Effector memory CD8-positive, alpha-beta T cell (primary cell): ENCODE results near the gene MRAP2.
"Not testable (repeated sequence)": the region's sequence is repeated elsewhere in the genome, so short reads cannot be mapped to it uniquely, and the experiment has no call there.

Experiments used
- ATAC-seq: fragments of 150-1000 bp; cut with Tn5 transposase; replicated peaks from 2 replicates; pipeline ENCODE4 v1.10.0; 2021; ENCODE audit warnings: mild to moderate bottlenecking, moderate library complexity
- DNase-seq, 3 experiments: peaks; one replicate each; pipeline ENCODE4 v3.0.0; 2021
- H3K27ac Mint-ChIP-seq, 2 donors: one replicate each; pipeline ENCODE4 v1.8.0; 2022; ENCODE audit warnings: mild to moderate bottlenecking in 2 of 2, mixed read lengths in 2 of 2, moderate library complexity in 2 of 2
- H3K27me3 Mint-ChIP-seq, 2 donors: one replicate each; pipeline ENCODE4 v1.8.0; 2022; ENCODE audit warnings: mixed read lengths in 2 of 2
- H3K36me3 Mint-ChIP-seq: one replicate; pipeline ENCODE4 v1.8.0; 2022; ENCODE audit warnings: mild to moderate bottlenecking, moderate library complexity, mixed read lengths; ENCODE audit not compliant: insufficient read depth
- H3K4me1 Mint-ChIP-seq, 2 donors: one replicate each; pipeline ENCODE4 v1.8.0; 2022; ENCODE audit warnings: low read depth in 2 of 2, mixed read lengths in 2 of 2
- H3K4me3 Mint-ChIP-seq, 2 donors: one replicate each; pipeline ENCODE4 v1.8.0; 2022; ENCODE audit warnings: mild to moderate bottlenecking in 2 of 2, mixed read lengths in 2 of 2, moderate library complexity in 2 of 2
- H3K9me3 Mint-ChIP-seq, 2 donors: one replicate each; pipeline ENCODE4 v1.8.0; 2022; ENCODE audit warnings: mixed read lengths in 2 of 2

The MRAP2 gene

GRCh38 chr6:84068873-84069272, 35.3 kb downstream of the MRAP2 start:
- H3K36me3 Mint-ChIP-seq, H3K27ac Mint-ChIP-seq, ATAC-seq, DNase-seq, H3K4me1 Mint-ChIP-seq, H3K4me3 Mint-ChIP-seq: not testable (repeated sequence)
- H3K9me3 Mint-ChIP-seq: peaks cover 0 to 16% of the 10 kb centered on the region in 2 donors
- H3K27me3 Mint-ChIP-seq: peaks cover 8 to 33% of the 10 kb centered on the region in 2 donors

GRCh38 chr6:84072442-84072997, 38.9 kb downstream of the MRAP2 start:
- Mint-ChIP-seq H3K4me3 (no peak overlapping the region), H3K27ac (no peak overlapping the region), H3K4me1 (no peaks in the 10 kb centered on the region), H3K27me3 (peaks cover 8 to 52% of the 10 kb centered on the region in 2 donors), H3K36me3 (no peaks in the 10 kb centered on the region), H3K9me3 (peaks cover 0 to 16% of the 10 kb centered on the region in 2 donors)
- ATAC-seq: no peak
- no peak for DNase-seq

GRCh38 chr6:84074988-84075781, 41.6 kb downstream of the MRAP2 start:
- Mint-ChIP-seq H3K4me3 (no peak overlapping the region), H3K4me1 (no peaks in the 10 kb centered on the region), H3K36me3 (no peaks in the 10 kb centered on the region), H3K27me3 (peaks cover 8 to 52% of the 10 kb centered on the region in 2 donors), H3K27ac (no peak overlapping the region), H3K9me3 (peaks cover 0 to 16% of the 10 kb centered on the region in 2 donors)
- no peak for DNase-seq
- ATAC-seq: no peak

- Mint-ChIP-seq H3K27ac (no peak overlapping the region), H3K9me3 (no peaks in the 10 kb centered on the region), H3K4me3 (no peak overlapping the region), H3K36me3 (no peaks in the 10 kb centered on the region), H3K27me3 (peaks cover 14 to 35% of the 10 kb centered on the region in 2 donors), H3K4me1 (no peaks in the 10 kb centered on the region)
- DNase-seq: no peak
- ATAC-seq: no peak
Measured at GRCh38 chr6:84077645-84078044, 44.1 kb downstream of the MRAP2 start.

GRCh38 chr6:84078335-84078734, 44.8 kb downstream of the MRAP2 start:
- no peaks in the 10 kb centered on the region for H3K4me1 Mint-ChIP-seq
- DNase-seq: no peak
- H3K9me3 Mint-ChIP-seq: no peaks in the 10 kb centered on the region
- ATAC-seq: no peak
- H3K4me3 Mint-ChIP-seq: no peak overlapping the region
- peaks cover 10 to 33% of the 10 kb centered on the region in 2 donors for H3K27me3 Mint-ChIP-seq
- no peak overlapping the region for H3K27ac Mint-ChIP-seq
- H3K36me3 Mint-ChIP-seq: no peaks in the 10 kb centered on the region

- H3K4me3 Mint-ChIP-seq: no peak overlapping the region
- H3K27ac Mint-ChIP-seq: no peak overlapping the region
- H3K36me3 Mint-ChIP-seq: no peaks in the 10 kb centered on the region
- no peak for DNase-seq
- no peak for ATAC-seq
- H3K9me3 Mint-ChIP-seq: no peaks in the 10 kb centered on the region
- peaks cover 6 to 9% of the 10 kb centered on the region in 2 donors for H3K27me3 Mint-ChIP-seq
- no peaks in the 10 kb centered on the region for H3K4me1 Mint-ChIP-seq
Measured at GRCh38 chr6:84081222-84081621, 47.6 kb downstream of the MRAP2 start.

GRCh38 chr6:84082689-84083265, 49.2 kb downstream of the MRAP2 start:
- Mint-ChIP-seq H3K27me3 (peaks cover 8 to 20% of the 10 kb centered on the region in 2 donors), H3K4me3 (no peak overlapping the region), H3K9me3 (no peaks in the 10 kb centered on the region), H3K27ac (no peak overlapping the region), H3K36me3 (no peaks in the 10 kb centered on the region), H3K4me1 (no peaks in the 10 kb centered on the region)
- DNase-seq: no peak
- no peak for ATAC-seq

GRCh38 chr6:84084705-84085104, 51.1 kb downstream of the MRAP2 start:
- DNase-seq, ATAC-seq, H3K9me3 Mint-ChIP-seq, H3K27ac Mint-ChIP-seq, H3K4me3 Mint-ChIP-seq, H3K4me1 Mint-ChIP-seq, H3K36me3 Mint-ChIP-seq: not testable (repeated sequence)
- H3K27me3 Mint-ChIP-seq: peaks cover 11 to 25% of the 10 kb centered on the region in 2 donors

GRCh38 chr6:84086056-84086455, 52.5 kb downstream of the MRAP2 start:
- H3K27me3 Mint-ChIP-seq: peaks cover 11 to 25% of the 10 kb centered on the region in 2 donors
- ATAC-seq: no peak
- H3K27ac Mint-ChIP-seq: no peak overlapping the region
- no peak overlapping the region for H3K4me3 Mint-ChIP-seq
- no peaks in the 10 kb centered on the region for H3K9me3 Mint-ChIP-seq
- H3K4me1 Mint-ChIP-seq: no peaks in the 10 kb centered on the region
- DNase-seq: no peak
- no peaks in the 10 kb centered on the region for H3K36me3 Mint-ChIP-seq

- DNase-seq (no peak), ATAC-seq (no peak)
- Mint-ChIP-seq H3K36me3 (no peaks in the 10 kb centered on the region), H3K27ac (no peak overlapping the region), H3K4me1 (no peaks in the 10 kb centered on the region), H3K9me3 (no peaks in the 10 kb centered on the region), H3K27me3 (peaks cover 8 to 25% of the 10 kb centered on the region in 2 donors), H3K4me3 (no peak overlapping the region)
Measured at GRCh38 chr6:84086545-84087429, 53.2 kb downstream of the MRAP2 start.

GRCh38 chr6:84089081-84089480, 55.5 kb downstream of the MRAP2 start:
- H3K4me1 Mint-ChIP-seq: no peaks in the 10 kb centered on the region
- DNase-seq: no peak
- no peaks in the 10 kb centered on the region for H3K9me3 Mint-ChIP-seq
- no peak overlapping the region for H3K4me3 Mint-ChIP-seq
- H3K36me3 Mint-ChIP-seq: no peaks in the 10 kb centered on the region
- no peak overlapping the region for H3K27ac Mint-ChIP-seq
- no peak for ATAC-seq
- peaks cover 5 to 16% of the 10 kb centered on the region in 2 donors for H3K27me3 Mint-ChIP-seq

GRCh38 chr6:84089552-84089951, 56.0 kb downstream of the MRAP2 start:
- no peaks in the 10 kb centered on the region for H3K4me1 Mint-ChIP-seq
- DNase-seq: no peak
- H3K27ac Mint-ChIP-seq: no peak overlapping the region
- H3K4me3 Mint-ChIP-seq: no peak overlapping the region
- no peak for ATAC-seq
- peaks cover 7 to 16% of the 10 kb centered on the region in 2 donors for H3K27me3 Mint-ChIP-seq
- H3K36me3 Mint-ChIP-seq: no peaks in the 10 kb centered on the region
- no peaks in the 10 kb centered on the region for H3K9me3 Mint-ChIP-seq
